ENCODE measurements around the gene PSENEN.
"Not testable (repeated sequence)": the region's sequence is repeated elsewhere in the genome, so short reads cannot be mapped to it uniquely, and the experiment has no call there.

PSENEN gene

GRCh38 chr19:35789195-35789977 is 43.9 kb downstream of the PSENEN start:
- H3K9me3 Mint-ChIP-seq, result no peaks in the 10 kb centered on the region
- no peak for DNase-seq
- H3K27me3 Mint-ChIP-seq, result peaks cover 4% of the 10 kb centered on the region
- no peaks in the 10 kb centered on the region for H3K4me1 Mint-ChIP-seq (ENCODE audit: low read depth)
- peaks cover 2% of the 10 kb centered on the region for H3K36me3 Mint-ChIP-seq (ENCODE audit: low read depth)
- H3K4me3 Mint-ChIP-seq, result no peak overlapping the region
- H3K27ac Mint-ChIP-seq, result no peak overlapping the region

- no peak overlapping the region for H3K27ac Mint-ChIP-seq
- peaks cover 5% of the 10 kb centered on the region for H3K27me3 Mint-ChIP-seq
- H3K9me3 Mint-ChIP-seq, result no peaks in the 10 kb centered on the region
- no peak overlapping the region for H3K4me3 Mint-ChIP-seq
- peaks cover 2% of the 10 kb centered on the region for H3K36me3 Mint-ChIP-seq (ENCODE audit: low read depth)
- DNase-seq, result no peak
- H3K4me1 Mint-ChIP-seq (ENCODE audit: low read depth), result no peaks in the 10 kb centered on the region
Measured at GRCh38 chr19:35789978-35790944, 44.8 kb downstream of the PSENEN start.

- Mint-ChIP-seq H3K27me3 (peaks cover 14% of the 10 kb centered on the region), H3K4me1 (ENCODE audit: low read depth) (no peaks in the 10 kb centered on the region), H3K27ac (no peak overlapping the region), H3K9me3 (no peaks in the 10 kb centered on the region), H3K4me3 (no peak overlapping the region), H3K36me3 (ENCODE audit: low read depth) (peaks cover under 1% of the 10 kb centered on the region)
- DNase-seq, result no peak
Measured at GRCh38 chr19:35790981-35791813, 45.7 kb downstream of the PSENEN start.

GRCh38 chr19:35791814-35792279 is 46.4 kb downstream of the PSENEN start:
- Mint-ChIP-seq H3K27me3 (peaks cover 21% of the 10 kb centered on the region), H3K27ac (no peak overlapping the region), H3K4me3 (no peak overlapping the region), H3K9me3 (no peaks in the 10 kb centered on the region), H3K36me3 (ENCODE audit: low read depth) (no peaks in the 10 kb centered on the region), H3K4me1 (ENCODE audit: low read depth) (peaks cover 1% of the 10 kb centered on the region)
- no peak for DNase-seq

GRCh38 chr19:35792312-35792711 is 46.9 kb downstream of the PSENEN start:
- no peak overlapping the region for H3K27ac Mint-ChIP-seq
- H3K27me3 Mint-ChIP-seq, result peaks cover 25% of the 10 kb centered on the region
- H3K9me3 Mint-ChIP-seq, result no peaks in the 10 kb centered on the region
- H3K4me1 Mint-ChIP-seq (ENCODE audit: low read depth), result peaks cover 6% of the 10 kb centered on the region
- no peaks in the 10 kb centered on the region for H3K36me3 Mint-ChIP-seq (ENCODE audit: low read depth)
- no peak for DNase-seq
- H3K4me3 Mint-ChIP-seq, result no peak overlapping the region

GRCh38 chr19:35792888-35793287 is 47.4 kb downstream of the PSENEN start:
- no peak overlapping the region for H3K4me3 Mint-ChIP-seq
- no peak overlapping the region for H3K27ac Mint-ChIP-seq
- peaks cover 31% of the 10 kb centered on the region for H3K27me3 Mint-ChIP-seq
- no peaks in the 10 kb centered on the region for H3K36me3 Mint-ChIP-seq (ENCODE audit: low read depth)
- no peak for DNase-seq
- H3K9me3 Mint-ChIP-seq, result no peaks in the 10 kb centered on the region
- peaks cover 6% of the 10 kb centered on the region for H3K4me1 Mint-ChIP-seq (ENCODE audit: low read depth)

- Mint-ChIP-seq H3K9me3 (no peaks in the 10 kb centered on the region), H3K27me3 (peaks cover 36% of the 10 kb centered on the region), H3K36me3 (ENCODE audit: low read depth) (no peaks in the 10 kb centered on the region), H3K4me3 (no peak overlapping the region), H3K27ac (no peak overlapping the region), H3K4me1 (ENCODE audit: low read depth) (peaks cover 6% of the 10 kb centered on the region)
- no peak for DNase-seq
Measured at GRCh38 chr19:35793381-35794165, 48.1 kb downstream of the PSENEN start.

- not testable (repeated sequence) for H3K9me3 Mint-ChIP-seq
- H3K27me3 Mint-ChIP-seq, result peaks cover 39% of the 10 kb centered on the region
Measured at GRCh38 chr19:35795564-35795963, 50.1 kb downstream of the PSENEN start.

More at GRCh38 chr19:35795564-35795963, 50.1 kb downstream of the PSENEN start:
- H3K4me3 Mint-ChIP-seq; H3K27ac Mint-ChIP-seq; H3K36me3 Mint-ChIP-seq (ENCODE audit: low read depth); DNase-seq; H3K4me1 Mint-ChIP-seq (ENCODE audit: low read depth): not testable (repeated sequence)
